ENCODE data around the gene ICA1. TPM values are rescaled to one million over a fixed set of nuclear protein-coding genes. Genes with fewer than 3 reads are reported as not detected.

The ICA1 gene
- total RNA-seq, 4 donors from 2014 or later, result 21.0 to 43.3 (median 26.6) TPM

DNA sequence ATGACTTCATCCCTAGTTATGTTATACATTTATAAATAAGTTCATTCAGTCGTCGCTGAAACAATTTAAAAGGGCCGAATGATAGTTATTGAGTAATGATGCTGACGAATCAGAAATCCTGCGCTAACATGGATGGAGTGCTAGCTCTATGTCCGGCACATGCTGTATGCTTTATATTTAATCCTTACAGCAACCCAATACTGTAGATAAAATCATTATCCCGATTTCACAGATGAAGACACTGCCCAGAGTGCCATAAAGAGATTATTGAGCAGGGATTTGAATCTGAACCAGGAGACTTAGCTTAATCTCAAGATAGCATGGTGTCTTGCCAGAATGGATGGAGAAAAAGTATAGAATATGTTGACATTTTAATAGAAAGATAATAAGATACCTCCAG is 1.1 kb upstream of the ICA1 start:
- Histone ChIP-seq H3K9me3 (no peaks in the 10 kb centered on the region), H3K27ac (no peak overlapping the region), H3K4me3 (replicated peaks in 1 of 3) (no peak overlapping the region), H3K4me1 (no peaks in the 10 kb centered on the region), H3K36me3 (no peaks in the 10 kb centered on the region), H3K27me3 (no peaks in the 10 kb centered on the region)
- 85 to 94% methylated on average over 7 of the region's 7 CpGs for WGBS, 2 donors
- no peak for DNase-seq
- TF ChIP-seq, protein P1, sequence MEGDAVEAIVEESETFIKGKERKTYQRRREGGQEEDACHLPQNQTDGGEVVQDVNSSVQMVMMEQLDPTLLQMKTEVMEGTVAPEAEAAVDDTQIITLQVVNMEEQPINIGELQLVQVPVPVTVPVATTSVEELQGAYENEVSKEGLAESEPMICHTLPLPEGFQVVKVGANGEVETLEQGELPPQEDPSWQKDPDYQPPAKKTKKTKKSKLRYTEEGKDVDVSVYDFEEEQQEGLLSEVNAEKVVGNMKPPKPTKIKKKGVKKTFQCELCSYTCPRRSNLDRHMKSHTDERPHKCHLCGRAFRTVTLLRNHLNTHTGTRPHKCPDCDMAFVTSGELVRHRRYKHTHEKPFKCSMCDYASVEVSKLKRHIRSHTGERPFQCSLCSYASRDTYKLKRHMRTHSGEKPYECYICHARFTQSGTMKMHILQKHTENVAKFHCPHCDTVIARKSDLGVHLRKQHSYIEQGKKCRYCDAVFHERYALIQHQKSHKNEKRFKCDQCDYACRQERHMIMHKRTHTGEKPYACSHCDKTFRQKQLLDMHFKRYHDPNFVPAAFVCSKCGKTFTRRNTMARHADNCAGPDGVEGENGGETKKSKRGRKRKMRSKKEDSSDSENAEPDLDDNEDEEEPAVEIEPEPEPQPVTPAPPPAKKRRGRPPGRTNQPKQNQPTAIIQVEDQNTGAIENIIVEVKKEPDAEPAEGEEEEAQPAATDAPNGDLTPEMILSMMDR (IDR thresholded peaks at IDR 0.05), result no peak
- no peak for TF ChIP-seq POLR2A (IDR thresholded peaks at IDR 0.05)
- intact Hi-C loops (cut with DNase I), result no loop called here

DNA sequence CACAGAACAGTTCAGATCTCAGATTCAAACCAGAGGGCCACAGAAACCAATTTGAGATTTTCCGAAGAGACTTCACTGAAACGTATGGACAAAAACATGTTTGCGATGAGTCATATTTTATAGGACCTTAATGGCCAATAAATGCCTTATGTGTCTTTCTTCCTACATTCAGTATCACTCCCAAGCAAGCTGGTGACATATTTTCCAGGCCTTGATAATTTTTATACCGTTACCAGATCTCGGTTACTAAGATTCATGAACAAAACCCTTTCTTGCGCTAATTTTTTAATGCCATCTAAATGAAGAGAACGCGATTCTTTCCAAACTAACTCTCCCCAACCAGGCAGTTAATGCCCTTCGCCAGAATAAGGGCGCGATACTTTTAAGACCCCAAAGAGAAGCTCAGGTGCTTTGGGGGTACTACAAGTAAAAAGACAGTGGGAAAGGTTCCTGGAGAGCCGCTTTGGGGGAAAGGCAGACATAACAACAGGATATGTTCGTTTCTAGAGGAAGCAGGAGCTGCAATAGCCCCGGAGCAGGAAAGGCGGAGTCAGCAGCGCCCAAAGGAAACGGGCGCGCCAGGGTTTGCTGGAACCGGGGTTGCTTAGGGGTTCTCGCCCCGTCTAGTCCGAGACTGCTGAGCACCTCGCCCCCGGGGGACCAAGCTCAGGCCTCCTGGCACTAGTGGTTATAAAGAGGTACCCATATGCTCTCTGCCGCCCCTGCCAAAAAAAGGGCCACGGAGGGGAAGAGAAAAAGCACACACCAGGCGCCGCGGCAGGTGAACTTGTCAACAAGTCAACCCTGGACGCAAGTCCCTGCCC is 884 bp downstream of the ICA1 start:
- Histone ChIP-seq H3K4me3 (replicated peaks in 1 of 3) (peak overlapping the region; percentile 41 to 73 (median 72)), H3K27ac (peak overlapping the region; percentile 51 to 88 (median 85)), H3K4me1 (no peaks in the 10 kb centered on the region), H3K36me3 (no peaks in the 10 kb centered on the region), H3K27me3 (no peaks in the 10 kb centered on the region), H3K9me3 (no peaks in the 10 kb centered on the region)
- intact Hi-C loops (cut with DNase I), result no loop called here
- no peak for TF ChIP-seq POLR2A (IDR thresholded peaks at IDR 0.05)
- TF ChIP-seq, protein P1 (IDR thresholded peaks at IDR 0.05), result no peak
- WGBS, 2 donors, result 12 to 16% methylated on average over 29 to 30 of the region's 31 CpGs
- peak; percentile 48 to 59 for DNase-seq

DNA sequence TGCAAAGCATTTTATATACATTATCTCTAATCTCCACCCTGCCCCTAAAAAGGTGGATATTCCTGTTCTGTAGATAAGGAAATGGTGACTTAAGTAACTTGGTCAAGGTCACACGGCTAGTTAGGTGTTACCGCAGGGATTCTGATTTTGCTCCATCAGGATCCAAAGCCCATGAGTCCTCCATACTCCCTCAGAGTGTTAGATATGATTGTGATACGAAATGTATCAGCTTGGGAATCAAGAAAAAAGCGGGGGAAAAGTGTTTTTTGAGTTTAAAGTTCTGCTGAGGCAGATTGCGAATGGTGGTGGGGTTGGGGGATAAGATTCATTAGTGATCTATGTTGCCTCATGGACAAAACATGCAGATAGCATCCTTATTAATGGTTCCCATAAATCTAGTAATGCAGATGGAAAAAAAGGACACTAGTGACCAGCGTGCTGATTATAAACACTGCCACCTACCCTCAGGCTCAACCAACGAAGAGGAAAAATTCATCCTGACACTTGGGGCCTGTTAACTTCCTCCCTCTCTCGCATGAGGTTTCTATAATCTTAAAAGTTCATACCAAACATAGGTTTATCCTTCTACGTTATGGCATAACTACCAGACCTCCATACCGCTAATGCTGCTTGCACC is 2.3 kb downstream of the ICA1 start:
- no peak overlapping the region for H3K27ac ChIP-seq
- WGBS, 2 donors, result 92 to 94% methylated on average over 10 of the region's 10 CpGs
- DNase-seq, result no peak
- H3K27me3 ChIP-seq, result no peaks in the 10 kb centered on the region
- no peaks in the 10 kb centered on the region for H3K4me1 ChIP-seq
- no peak overlapping the region for H3K4me3 ChIP-seq (replicated peaks in 1 of 3)
- no peak for TF ChIP-seq POLR2A (IDR thresholded peaks at IDR 0.05)
- TF ChIP-seq, protein P1 (IDR thresholded peaks at IDR 0.05), result no peak
- no peaks in the 10 kb centered on the region for H3K36me3 ChIP-seq
- intact Hi-C loops (cut with DNase I), result no loop called here
- no peaks in the 10 kb centered on the region for H3K9me3 ChIP-seq

DNA sequence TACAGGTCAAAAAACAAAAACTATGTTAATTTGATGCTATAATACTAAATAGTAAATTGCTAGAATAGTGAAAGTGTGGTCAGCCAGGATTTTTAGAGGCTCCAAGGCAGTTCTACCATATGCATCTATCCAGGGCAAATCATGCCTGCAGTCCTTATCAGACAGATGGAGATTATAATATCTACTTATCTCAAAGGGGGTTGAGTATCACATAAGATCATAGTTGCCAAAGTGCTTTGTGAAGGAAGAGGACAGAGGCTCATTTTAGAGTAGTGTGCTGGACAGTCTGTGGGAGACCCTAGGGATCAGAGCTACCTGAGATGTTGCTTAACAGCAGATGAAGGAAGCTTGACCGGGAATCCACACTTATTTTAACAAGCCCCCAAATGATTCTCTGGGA is 3.2 kb downstream of the ICA1 start:
- Histone ChIP-seq H3K27ac (no peak overlapping the region), H3K36me3 (no peaks in the 10 kb centered on the region), H3K4me3 (replicated peaks in 1 of 3) (no peak overlapping the region), H3K9me3 (no peaks in the 10 kb centered on the region), H3K4me1 (no peaks in the 10 kb centered on the region), H3K27me3 (no peaks in the 10 kb centered on the region)
- TF ChIP-seq, protein P1 (IDR thresholded peaks at IDR 0.05), result no peak
- TF ChIP-seq POLR2A (IDR thresholded peaks at IDR 0.05), result no peak
- WGBS, 2 donors, result 93 to 100% methylated on average over 1 of the region's 1 CpG
- intact Hi-C loops (cut with DNase I), result no loop called here
- no peak for DNase-seq

DNA sequence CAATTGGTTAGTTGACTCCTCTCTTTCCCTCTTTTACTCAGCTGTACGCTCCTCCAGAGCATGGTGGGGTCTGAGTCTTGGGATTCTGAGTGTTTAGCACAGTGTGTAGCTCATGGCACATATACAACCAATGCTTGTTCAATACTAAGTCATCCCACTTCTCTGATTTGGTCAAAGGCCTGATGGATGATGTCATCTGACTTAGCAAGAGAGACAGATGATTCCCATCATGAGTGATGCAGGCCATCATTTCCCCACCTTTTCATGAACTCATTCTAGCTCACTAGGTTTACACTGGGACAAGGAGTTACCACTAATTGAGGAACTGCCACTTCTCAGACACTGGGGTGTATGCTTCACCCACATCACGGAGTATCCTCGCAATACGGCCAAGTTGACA is 3.8 kb downstream of the ICA1 start:
- WGBS, 2 donors, result 97 to 100% methylated on average over 4 of the region's 4 CpGs
- no peak overlapping the region for H3K27ac ChIP-seq

More for the DNA sequence above, 3.8 kb downstream of the ICA1 start:
- intact Hi-C loops (cut with DNase I), result no loop called here
- TF ChIP-seq, protein P1 (IDR thresholded peaks at IDR 0.05), result no peak
- TF ChIP-seq POLR2A (IDR thresholded peaks at IDR 0.05), result no peak
- no peaks in the 10 kb centered on the region for H3K4me1 ChIP-seq
- no peak for DNase-seq
- no peak overlapping the region for H3K4me3 ChIP-seq (replicated peaks in 1 of 3)
- no peaks in the 10 kb centered on the region for H3K36me3 ChIP-seq
- no peaks in the 10 kb centered on the region for H3K27me3 ChIP-seq
- no peaks in the 10 kb centered on the region for H3K9me3 ChIP-seq

Measured in thyroid gland (tissue), 4 donors.